ENCODE data around the gene SMIM45.

SMIM45 gene

DNA sequence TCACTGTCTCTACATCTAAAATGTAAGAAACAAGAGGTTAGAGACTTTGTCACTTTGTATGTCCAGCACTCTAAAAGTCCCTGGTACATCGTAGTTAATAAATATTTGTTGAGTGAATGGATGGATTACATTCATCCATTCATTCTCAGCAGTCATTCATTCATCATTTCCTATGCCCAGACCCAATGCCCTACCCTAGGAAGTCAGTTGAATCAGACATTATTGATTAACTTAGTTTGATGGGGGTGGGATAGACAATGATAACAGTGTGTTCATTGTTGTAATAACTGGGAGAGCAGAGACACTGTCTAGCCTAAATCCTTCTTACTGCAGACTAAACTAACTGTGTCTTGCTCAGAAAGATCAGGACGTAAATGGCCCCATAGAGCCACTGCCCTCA lies 3.8 kb upstream of the SMIM45 start:
- DNase-seq (ENCODE audit: low read depth, low spot score), result no peak

More for the DNA sequence above, 3.8 kb upstream of the SMIM45 start:
- ChIA-PET RAD21 (ENCODE audit: unreplicated experiment) (interaction anchor here (1.2 to 7.9 kb wide), 6 partner anchors 10 to 250 kb away, joined by 3 to 115 read pairs (median 12); partner anchors contain the start of genes SREBF2 and TNFRSF13C), CTCF (interaction anchor here (1.1 to 4.2 kb wide), 5 partner anchors 10 to 251 kb away, joined by 3 to 22 read pairs (median 8); partner anchors contain the start of gene NDUFA6), POLR2A (interaction anchor here (0.6 to 9.2 kb wide), 10 partner anchors 11 to 260 kb away, joined by 3 to 164 read pairs (median 6); partner anchors contain the start of genes CCDC134 and TNFRSF13C), SMC1A (ENCODE audit: uncharacterized antibody, unreplicated experiment) (interaction anchor here (1.0 to 3.3 kb wide), 9 partner anchors 8 to 116 kb away, joined by 4 to 19 read pairs (median 10); partner anchors contain the start of genes SREBF2 and TNFRSF13C)
- FAIRE-seq, result no peak
- in situ Hi-C loops (cut with MboI), result loop anchor here (5.0 kb wide), 1 partner anchor 116 kb away; the partner anchor contains the start of gene SREBF2
- WGBS (ENCODE audit: insufficient coverage, insufficient replicate concordance, low lambda C conversion rate, missing lambda C conversion rate), result 95% methylated on average over 2 of the region's 2 CpGs
- Histone ChIP-seq H4K20me1 (ENCODE audit: control insufficient read depth, insufficient read depth) (no peaks in the 10 kb centered on the region), H3K27me3 (replicated peaks in 1 of 2; ENCODE audit: control insufficient read depth in 2 of 2, insufficient read depth in 2 of 2, low read length in 1 of 2) (no peaks in the 10 kb centered on the region), H2AFZ (ENCODE audit: control insufficient read depth, low read depth, low read length) (peak overlapping the region; percentile 59; the same call in 1 of the 2 replicates), H3K79me2 (ENCODE audit: control insufficient read depth, insufficient read depth, low read length) (peaks cover 39% of the 10 kb centered on the region), H3K4me1 (ENCODE audit: control insufficient read depth, insufficient read depth, low read length) (peaks cover 58% of the 10 kb centered on the region), H3K36me3 (ENCODE audit: control insufficient read depth in 2 of 2, insufficient read depth in 2 of 2, low read length in 1 of 2) (peaks cover 6 to 12% of the 10 kb centered on the region in 2 experiments; a peak in 3 of 4 replicates), H3K9ac (ENCODE audit: control insufficient read depth, insufficient read depth, low read length) (no peak overlapping the region), H3K4me2 (ENCODE audit: control insufficient read depth, insufficient read depth) (peak overlapping the region; percentile 99), H3K4me3 (peak overlapping the region; percentile 14; the same call in 1 of the 2 replicates), H3K9me3 (replicated peaks; ENCODE audit: control insufficient read depth, insufficient read depth, low read length) (no peaks in the 10 kb centered on the region), H3K27ac (ENCODE audit: control insufficient read depth, insufficient read depth) (peak overlapping the region; percentile 65)
- no peak for ATAC-seq
- BruUV-seq (replicated peaks), result no TSS peak
- intact Hi-C loops (cut with micrococcal nuclease; ENCODE audit: unreplicated experiment), result loop anchor here (5.0 kb wide), 1 partner anchor 489 kb away; no protein-coding TSS in a partner anchor
- TF ChIP-seq, protein P1, sequence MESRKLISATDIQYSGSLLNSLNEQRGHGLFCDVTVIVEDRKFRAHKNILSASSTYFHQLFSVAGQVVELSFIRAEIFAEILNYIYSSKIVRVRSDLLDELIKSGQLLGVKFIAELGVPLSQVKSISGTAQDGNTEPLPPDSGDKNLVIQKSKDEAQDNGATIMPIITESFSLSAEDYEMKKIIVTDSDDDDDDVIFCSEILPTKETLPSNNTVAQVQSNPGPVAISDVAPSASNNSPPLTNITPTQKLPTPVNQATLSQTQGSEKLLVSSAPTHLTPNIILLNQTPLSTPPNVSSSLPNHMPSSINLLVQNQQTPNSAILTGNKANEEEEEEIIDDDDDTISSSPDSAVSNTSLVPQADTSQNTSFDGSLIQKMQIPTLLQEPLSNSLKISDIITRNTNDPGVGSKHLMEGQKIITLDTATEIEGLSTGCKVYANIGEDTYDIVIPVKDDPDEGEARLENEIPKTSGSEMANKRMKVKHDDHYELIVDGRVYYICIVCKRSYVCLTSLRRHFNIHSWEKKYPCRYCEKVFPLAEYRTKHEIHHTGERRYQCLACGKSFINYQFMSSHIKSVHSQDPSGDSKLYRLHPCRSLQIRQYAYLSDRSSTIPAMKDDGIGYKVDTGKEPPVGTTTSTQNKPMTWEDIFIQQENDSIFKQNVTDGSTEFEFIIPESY (IDR thresholded peaks at IDR 0.05), result no peak
- no peak for TF ChIP-seq HDAC6 (IDR thresholded peaks at IDR 0.05; ENCODE audit: unreplicated experiment)
- TF ChIP-seq EZH2 (IDR thresholded peaks at IDR 0.05; ENCODE audit: borderline replicate concordance, control insufficient read depth, low read depth, low read length), result no peak
- peak; percentile 69; the same call in 1 of the 2 replicates for TF ChIP-seq ZNF24 (IDR thresholded peaks at IDR 0.05)
